RWPE1 (cell line): Measurements from ENCODE around the gene STK32B.

Source experiments
- CTCF ChIA-PET: fragments of 350-600 bp; sonication (Branson Sonifier 250); formaldehyde crosslinking; extraction: SDS; loops from one replicate; lab custom pipeline; 2021; lab: Yijun Ruan, JAX
- POLR2A ChIA-PET: fragments of 400-600 bp; formaldehyde crosslinking; extraction: SDS; loops from one replicate; lab custom pipeline; 2020; ENCODE audit warnings: antibody characterized with exemption; ENCODE audit not compliant: low non-redundant PET; lab: Yijun Ruan, JAX
- DNase-seq: peaks from one replicate; pipeline ENCODE4 v3.0.0; 2012; ENCODE audit warnings: low spot score
- H3K27ac ChIP-seq: fragments of 450-650 bp; 2 replicates; pipeline ENCODE4 v1.5.1; 2017
- TF ChIP-seq, protein P1 (sequence below): fragments of 450-650 bp; conservative IDR thresholded peaks from 2 replicates; pipeline ENCODE4 v1.5.1; 2017; ENCODE audit warnings: low read depth, mild to moderate bottlenecking

The STK32B gene

GRCh38 chr4:5364406-5364805, 313.1 kb downstream of the STK32B start:
- H3K27ac ChIP-seq = no peak overlapping the region
- DNase-seq = no peak
- TF ChIP-seq, protein P1, sequence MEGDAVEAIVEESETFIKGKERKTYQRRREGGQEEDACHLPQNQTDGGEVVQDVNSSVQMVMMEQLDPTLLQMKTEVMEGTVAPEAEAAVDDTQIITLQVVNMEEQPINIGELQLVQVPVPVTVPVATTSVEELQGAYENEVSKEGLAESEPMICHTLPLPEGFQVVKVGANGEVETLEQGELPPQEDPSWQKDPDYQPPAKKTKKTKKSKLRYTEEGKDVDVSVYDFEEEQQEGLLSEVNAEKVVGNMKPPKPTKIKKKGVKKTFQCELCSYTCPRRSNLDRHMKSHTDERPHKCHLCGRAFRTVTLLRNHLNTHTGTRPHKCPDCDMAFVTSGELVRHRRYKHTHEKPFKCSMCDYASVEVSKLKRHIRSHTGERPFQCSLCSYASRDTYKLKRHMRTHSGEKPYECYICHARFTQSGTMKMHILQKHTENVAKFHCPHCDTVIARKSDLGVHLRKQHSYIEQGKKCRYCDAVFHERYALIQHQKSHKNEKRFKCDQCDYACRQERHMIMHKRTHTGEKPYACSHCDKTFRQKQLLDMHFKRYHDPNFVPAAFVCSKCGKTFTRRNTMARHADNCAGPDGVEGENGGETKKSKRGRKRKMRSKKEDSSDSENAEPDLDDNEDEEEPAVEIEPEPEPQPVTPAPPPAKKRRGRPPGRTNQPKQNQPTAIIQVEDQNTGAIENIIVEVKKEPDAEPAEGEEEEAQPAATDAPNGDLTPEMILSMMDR = no peak
- CTCF ChIA-PET = no interaction called here
- POLR2A ChIA-PET = no interaction called here

DNA sequence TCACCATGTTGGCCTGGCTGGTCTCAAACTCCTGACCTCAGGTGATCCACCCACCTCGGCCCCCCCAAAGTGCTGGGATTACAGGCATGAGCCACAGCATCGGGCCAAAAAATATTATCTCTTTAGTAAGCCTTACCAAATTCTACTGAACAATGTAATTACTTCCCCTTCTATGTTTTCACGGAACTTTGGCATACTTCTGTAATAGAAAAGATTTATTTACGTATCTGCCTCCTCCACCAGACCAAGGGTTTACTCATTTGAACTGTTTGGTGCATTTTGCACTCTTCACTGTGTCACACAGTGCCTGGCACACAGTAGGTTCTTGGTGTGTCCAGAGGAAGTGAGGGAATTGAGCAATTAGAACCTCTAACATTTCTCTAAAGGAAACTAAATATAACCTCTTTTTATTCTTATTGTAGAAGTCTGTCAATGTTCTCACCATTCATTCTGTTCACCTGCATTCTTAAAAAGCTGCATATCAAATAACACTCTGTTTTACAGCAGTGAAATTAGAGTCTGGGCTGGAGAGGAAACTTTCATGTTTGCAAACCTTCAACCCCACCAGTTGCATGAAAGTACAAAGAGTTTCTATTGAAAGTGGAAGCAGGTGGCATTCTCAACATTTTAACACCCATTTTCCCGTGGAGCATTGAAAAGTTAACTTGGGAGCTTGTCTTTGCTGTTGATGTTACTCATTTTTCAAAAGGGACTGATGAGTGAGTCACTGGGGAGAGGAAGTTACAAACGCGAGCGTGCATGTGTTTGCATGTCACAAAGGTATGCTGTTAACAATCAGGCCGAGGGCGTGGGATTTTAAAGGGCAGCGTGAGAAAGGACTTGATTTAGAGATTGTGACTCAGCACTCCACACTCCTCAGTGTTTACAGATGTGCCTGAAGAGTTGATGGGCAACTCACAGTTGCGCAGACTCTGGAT, 314.1 kb downstream of the STK32B start:
- ChIA-PET POLR2A (no interaction called here), CTCF (interaction anchor here (0.6 kb wide), 1 partner anchor 104 kb away, joined by 3 read pairs; no protein-coding TSS in a partner anchor)
- DNase-seq = peak; percentile 79
- peak overlapping the region; percentile 80 for H3K27ac ChIP-seq
- TF ChIP-seq, protein P1 = no peak

- DNase-seq = no peak
- TF ChIP-seq, protein P1 = no peak
- H3K27ac ChIP-seq = peak overlapping the region; percentile 80
- POLR2A ChIA-PET = no interaction called here
- CTCF ChIA-PET = interaction anchor here (0.6 kb wide), 1 partner anchor 105 kb away, joined by 3 read pairs; no protein-coding TSS in a partner anchor
Measured at GRCh38 chr4:5366009-5366386, 314.7 kb downstream of the STK32B start.

DNA sequence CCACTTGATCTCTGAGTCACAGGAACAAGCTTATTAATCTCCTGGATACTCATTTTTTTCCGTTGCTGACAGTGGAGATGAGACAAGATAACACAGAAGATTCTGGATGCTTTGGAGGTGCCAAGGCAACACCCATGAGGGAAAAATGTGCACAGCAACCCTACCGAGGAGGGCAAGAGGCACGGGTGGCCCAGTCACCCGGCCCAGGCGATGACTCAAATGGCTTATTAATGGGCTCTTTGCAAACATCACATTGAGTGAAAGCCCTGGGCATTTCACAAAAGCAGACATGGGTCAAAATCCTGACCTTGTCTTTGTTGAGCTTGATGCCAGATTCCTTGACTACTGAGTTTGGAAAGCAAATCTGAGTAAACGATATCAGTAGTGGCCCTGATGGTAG, 315.1 kb downstream of the STK32B start:
- CTCF ChIA-PET = interaction anchor here (0.6 kb wide), 1 partner anchor 105 kb away, joined by 3 read pairs; no protein-coding TSS in a partner anchor
- POLR2A ChIA-PET = no interaction called here
- TF ChIP-seq, protein P1 = no peak
- peak overlapping the region; percentile 80 for H3K27ac ChIP-seq
- DNase-seq = peak; percentile 17

DNA sequence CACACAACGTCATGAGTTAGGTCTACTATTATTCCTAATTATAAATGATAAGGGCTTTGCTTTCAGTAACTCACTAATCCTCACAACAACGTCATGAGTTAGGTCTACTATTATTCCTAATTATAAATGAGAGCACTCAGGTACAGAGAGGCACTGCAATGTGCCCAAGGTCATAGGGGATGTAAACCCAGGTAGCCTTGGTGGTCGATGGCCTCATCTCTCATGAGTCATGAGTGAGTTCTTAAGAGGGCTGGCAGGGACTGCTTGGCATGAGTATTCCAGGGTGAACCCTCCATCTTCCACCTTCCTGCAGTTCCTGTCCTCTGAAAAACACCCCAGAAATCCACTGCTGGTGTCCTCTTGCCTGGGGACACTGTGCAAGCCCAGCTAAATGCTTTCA, 317.1 kb downstream of the STK32B start:
- H3K27ac ChIP-seq = no peak overlapping the region
- TF ChIP-seq, protein P1 = no peak
- ChIA-PET CTCF (no interaction called here), POLR2A (no interaction called here)
- DNase-seq = no peak

DNA sequence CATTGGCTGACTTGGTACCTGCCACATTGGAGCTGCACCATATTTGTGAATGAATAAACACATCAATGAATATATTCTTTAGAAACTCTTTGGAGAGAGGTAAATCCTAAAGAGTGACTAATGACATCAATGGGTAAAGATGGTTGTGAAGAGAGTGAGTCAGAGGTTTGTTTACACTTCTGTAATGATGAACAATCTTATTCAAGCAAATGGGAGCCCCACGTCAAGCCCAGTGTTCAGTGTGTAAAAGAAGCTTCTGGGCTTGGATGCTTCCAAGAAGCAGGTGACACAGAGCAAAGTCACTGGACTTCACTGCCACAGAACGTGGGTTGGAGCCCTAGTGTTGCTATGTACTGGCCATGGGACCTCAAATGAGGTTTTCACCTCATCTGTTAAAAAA, 319.0 kb downstream of the STK32B start:
- no peak overlapping the region for H3K27ac ChIP-seq
- ChIA-PET POLR2A (no interaction called here), CTCF (no interaction called here)
- DNase-seq = peak; percentile 38
- TF ChIP-seq, protein P1 = no peak
